GM23338 (cell line): ENCODE results near the gene ST8SIA4.

Experiments used
- CTCF ChIP-seq, 2 experiments: fragments of 200-600 bp in 1 of 2; sonication (generic) in 1 of 2; conservative IDR thresholded peaks; 2 replicates each; pipeline versions ENCODE4 v1.5.1 to v1.6.1; 2016 to 2017; ENCODE audit warnings: antibody characterized with exemption in 2 of 2, low read depth in 2 of 2, mild to moderate bottlenecking in 2 of 2, moderate library complexity in 1 of 2
- EZH2 ChIP-seq: fragments of 200-600 bp; sonication (generic); IDR thresholded peaks from one replicate; pipeline ENCODE4 v1.8.0; 2017; ENCODE audit warnings: antibody characterized with exemption, mild to moderate bottlenecking, low read depth; ENCODE audit not compliant: unreplicated experiment
- ZNF114 ChIP-seq: fragments of 250-450 bp; sonication (Bioruptor Pico); IDR thresholded peaks from 2 replicates; pipeline ENCODE4 v1.5.0; 2020; ENCODE audit warnings: mild to moderate bottlenecking, moderate library complexity

DNA sequence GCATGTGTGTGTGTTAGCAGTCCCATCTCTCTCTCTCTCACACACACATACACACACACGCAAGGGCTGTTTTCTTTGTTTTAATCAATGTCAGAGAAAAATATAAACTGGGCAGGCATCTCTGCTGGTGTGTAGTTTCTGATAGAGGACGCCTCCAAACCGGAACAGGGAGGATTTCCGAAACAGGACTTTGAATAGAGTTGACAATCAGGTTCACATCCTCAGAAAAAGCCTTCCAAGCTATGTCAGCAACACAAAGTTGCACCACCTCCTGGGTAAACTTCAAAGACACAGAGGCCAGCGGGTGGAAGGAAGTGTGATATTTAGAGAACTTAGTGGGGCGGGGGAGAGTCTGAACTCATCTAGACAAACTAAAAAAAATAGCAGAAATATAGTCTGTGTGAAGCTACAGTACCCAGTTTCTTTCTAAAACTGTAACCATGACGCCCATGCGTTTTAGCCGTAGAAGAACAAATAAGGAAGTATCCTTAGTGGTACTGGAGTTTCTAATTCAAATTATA, 1.2 kb downstream of the ST8SIA4 start:
- TF ChIP-seq EZH2 = no peak
- no peak for TF ChIP-seq CTCF (conservative IDR thresholded peaks at IDR 0.05; ENCODE audit: low read depth in 2 of 2)
- TF ChIP-seq ZNF114 = no peak
